K562 (cell line): ENCODE results near the gene CDT1. TPM values are rescaled to one million over a fixed set of nuclear protein-coding genes. Genes with fewer than 3 reads are reported as not detected.

Experiments
- ARID1B ChIP-seq: fragments of 450-650 bp; IDR thresholded peaks from 2 replicates; pipeline ENCODE4 v1.6.1; 2016; ENCODE audit warnings: antibody characterized with exemption, mild to moderate bottlenecking, inconsistent platforms
- BACH1 ChIP-seq: fragments of 200-800 bp; sonication (Bioruptor generic); IDR thresholded peaks from 2 replicates; pipeline ENCODE4 v1.6.1; 2016; ENCODE audit warnings: missing genetic modification characterization, missing compliant biosample characterization
- BCOR ChIP-seq: fragments of 450-650 bp; IDR thresholded peaks from 2 replicates; pipeline ENCODE4 v1.6.1; 2016
- DIDO1 ChIP-seq: fragments of 450-650 bp; IDR thresholded peaks from 2 replicates; pipeline ENCODE4 v1.6.1; 2016; ENCODE audit warnings: low read depth, missing biosample characterization, missing genetic modification characterization
- EWSR1 ChIP-seq: fragments of 450-650 bp; IDR thresholded peaks from 2 replicates; pipeline ENCODE4 v1.6.1; 2018; ENCODE audit warnings: borderline replicate concordance, mild to moderate bottlenecking, low read depth, moderate library complexity; ENCODE audit not compliant: partially characterized antibody
- FOXK1 ChIP-seq: sonication (generic); formaldehyde crosslinking; IDR thresholded peaks from 2 replicates; pipeline ENCODE4 v1.8.0; 2022; ENCODE audit warnings: missing genetic modification reagents, mild to moderate bottlenecking, borderline replicate concordance
- KDM4B ChIP-seq, 2 experiments: fragments of 450-650 bp in 1 of 2; sonication (generic) in 1 of 2; IDR thresholded peaks; 2 replicates each; pipeline ENCODE4 v1.6.1; 2016 to 2017; ENCODE audit warnings: borderline replicate concordance in 2 of 2, antibody characterized with exemption in 1 of 2, low read depth in 1 of 2, mild to moderate bottlenecking in 1 of 2
- KDM5B ChIP-seq: fragments of 200-600 bp; sonication (generic); IDR thresholded peaks from 2 replicates; pipeline ENCODE4 v1.6.1; 2012; ENCODE audit warnings: low read depth, mild to moderate bottlenecking, moderate library complexity, low read length, control low read depth, inconsistent platforms; ENCODE audit not compliant: insufficient replicate concordance
- NFATC3 ChIP-seq: fragments of 450-650 bp; IDR thresholded peaks from 2 replicates; pipeline ENCODE4 v1.6.1; 2017; ENCODE audit warnings: mild to moderate bottlenecking
- PCBP2 ChIP-seq: fragments of 200-400 bp; formaldehyde crosslinking; IDR thresholded peaks from 2 replicates; pipeline ENCODE4 v1.6.1; 2018; ENCODE audit warnings: low read length, low read depth, mild to moderate bottlenecking, moderate library complexity; ENCODE audit not compliant: poor library complexity, severe bottlenecking
- SETDB1 ChIP-seq: IDR thresholded peaks from one replicate; pipeline ENCODE4 v1.6.1; 2012; ENCODE audit warnings: low read length, control low read depth, inconsistent platforms
- ZNF253 ChIP-seq: fragments of 250-450 bp; sonication (Bioruptor Pico); conservative IDR thresholded peaks from 2 replicates; pipeline ENCODE4 v1.6.1; 2021; ENCODE audit warnings: mild to moderate bottlenecking
- ZSCAN29 ChIP-seq: fragments of 450-650 bp; IDR thresholded peaks from 2 replicates; pipeline ENCODE4 v1.6.1; 2017
- polyA plus RNA-seq, 8 experiments: library from polyadenylated mRNA; depleted of rRNA in 4 of 8; stranded (reverse) in 5 of 8; unstranded in 3 of 8; fragments of >200 nt; fragmentation: Nextera tagmentation in 2 of 8; fragmentation: Illumina TruSeq in 1 of 8; extraction: Ambion mirVana in 2 of 8; extraction: Trizol in 1 of 8; gene quantifications; 2 replicates each; pipeline versions ENCODE4 v1.2.1 to v1.2.3, GENCODE V29; 2011 to 2014; ENCODE audit warnings: inconsistent platforms in 1 of 8, missing spikeins in 1 of 8
- total RNA-seq, 7 experiments: library from RNA; depleted of rRNA in 6 of 7; stranded (reverse); fragments of >200 nt in 6 of 7; fragmentation: Illumina TruSeq in 2 of 7; extraction: Trizol in 2 of 7; gene quantifications; 2 replicates each; pipeline versions ENCODE4 v1.2.1 to v1.2.3, GENCODE V29; 2011 to 2021; ENCODE audit warnings: low replicate concordance in 1 of 7
- TF ChIP-seq, protein P1 (sequence below): fragments of 450-650 bp; IDR thresholded peaks from 2 replicates; pipeline ENCODE4 v1.6.1; 2016; ENCODE audit warnings: mild to moderate bottlenecking, moderate library complexity
- TF ChIP-seq, protein P2 (sequence below), 2 experiments: fragments of 450-650 bp in 1 of 2; sonication (generic) in 1 of 2; formaldehyde crosslinking; conservative IDR thresholded peaks; 2 replicates each; pipeline versions ENCODE4 v1.4.0 to v1.8.1; 2020 to 2022; ENCODE audit warnings: mild to moderate bottlenecking in 1 of 2, missing genetic modification reagents in 1 of 2

CDT1 gene
- total and polyA plus RNA-seq, 9 of the 15 experiments (the other 6 are each of a cell fraction or from before 2014, with no cell fraction given), result 0.92 to 178 (median 14.2) TPM

GRCh38 chr16:88810912-88811768, 7.6 kb downstream of the CDT1 start (continued):
- TF ChIP-seq, protein P1, sequence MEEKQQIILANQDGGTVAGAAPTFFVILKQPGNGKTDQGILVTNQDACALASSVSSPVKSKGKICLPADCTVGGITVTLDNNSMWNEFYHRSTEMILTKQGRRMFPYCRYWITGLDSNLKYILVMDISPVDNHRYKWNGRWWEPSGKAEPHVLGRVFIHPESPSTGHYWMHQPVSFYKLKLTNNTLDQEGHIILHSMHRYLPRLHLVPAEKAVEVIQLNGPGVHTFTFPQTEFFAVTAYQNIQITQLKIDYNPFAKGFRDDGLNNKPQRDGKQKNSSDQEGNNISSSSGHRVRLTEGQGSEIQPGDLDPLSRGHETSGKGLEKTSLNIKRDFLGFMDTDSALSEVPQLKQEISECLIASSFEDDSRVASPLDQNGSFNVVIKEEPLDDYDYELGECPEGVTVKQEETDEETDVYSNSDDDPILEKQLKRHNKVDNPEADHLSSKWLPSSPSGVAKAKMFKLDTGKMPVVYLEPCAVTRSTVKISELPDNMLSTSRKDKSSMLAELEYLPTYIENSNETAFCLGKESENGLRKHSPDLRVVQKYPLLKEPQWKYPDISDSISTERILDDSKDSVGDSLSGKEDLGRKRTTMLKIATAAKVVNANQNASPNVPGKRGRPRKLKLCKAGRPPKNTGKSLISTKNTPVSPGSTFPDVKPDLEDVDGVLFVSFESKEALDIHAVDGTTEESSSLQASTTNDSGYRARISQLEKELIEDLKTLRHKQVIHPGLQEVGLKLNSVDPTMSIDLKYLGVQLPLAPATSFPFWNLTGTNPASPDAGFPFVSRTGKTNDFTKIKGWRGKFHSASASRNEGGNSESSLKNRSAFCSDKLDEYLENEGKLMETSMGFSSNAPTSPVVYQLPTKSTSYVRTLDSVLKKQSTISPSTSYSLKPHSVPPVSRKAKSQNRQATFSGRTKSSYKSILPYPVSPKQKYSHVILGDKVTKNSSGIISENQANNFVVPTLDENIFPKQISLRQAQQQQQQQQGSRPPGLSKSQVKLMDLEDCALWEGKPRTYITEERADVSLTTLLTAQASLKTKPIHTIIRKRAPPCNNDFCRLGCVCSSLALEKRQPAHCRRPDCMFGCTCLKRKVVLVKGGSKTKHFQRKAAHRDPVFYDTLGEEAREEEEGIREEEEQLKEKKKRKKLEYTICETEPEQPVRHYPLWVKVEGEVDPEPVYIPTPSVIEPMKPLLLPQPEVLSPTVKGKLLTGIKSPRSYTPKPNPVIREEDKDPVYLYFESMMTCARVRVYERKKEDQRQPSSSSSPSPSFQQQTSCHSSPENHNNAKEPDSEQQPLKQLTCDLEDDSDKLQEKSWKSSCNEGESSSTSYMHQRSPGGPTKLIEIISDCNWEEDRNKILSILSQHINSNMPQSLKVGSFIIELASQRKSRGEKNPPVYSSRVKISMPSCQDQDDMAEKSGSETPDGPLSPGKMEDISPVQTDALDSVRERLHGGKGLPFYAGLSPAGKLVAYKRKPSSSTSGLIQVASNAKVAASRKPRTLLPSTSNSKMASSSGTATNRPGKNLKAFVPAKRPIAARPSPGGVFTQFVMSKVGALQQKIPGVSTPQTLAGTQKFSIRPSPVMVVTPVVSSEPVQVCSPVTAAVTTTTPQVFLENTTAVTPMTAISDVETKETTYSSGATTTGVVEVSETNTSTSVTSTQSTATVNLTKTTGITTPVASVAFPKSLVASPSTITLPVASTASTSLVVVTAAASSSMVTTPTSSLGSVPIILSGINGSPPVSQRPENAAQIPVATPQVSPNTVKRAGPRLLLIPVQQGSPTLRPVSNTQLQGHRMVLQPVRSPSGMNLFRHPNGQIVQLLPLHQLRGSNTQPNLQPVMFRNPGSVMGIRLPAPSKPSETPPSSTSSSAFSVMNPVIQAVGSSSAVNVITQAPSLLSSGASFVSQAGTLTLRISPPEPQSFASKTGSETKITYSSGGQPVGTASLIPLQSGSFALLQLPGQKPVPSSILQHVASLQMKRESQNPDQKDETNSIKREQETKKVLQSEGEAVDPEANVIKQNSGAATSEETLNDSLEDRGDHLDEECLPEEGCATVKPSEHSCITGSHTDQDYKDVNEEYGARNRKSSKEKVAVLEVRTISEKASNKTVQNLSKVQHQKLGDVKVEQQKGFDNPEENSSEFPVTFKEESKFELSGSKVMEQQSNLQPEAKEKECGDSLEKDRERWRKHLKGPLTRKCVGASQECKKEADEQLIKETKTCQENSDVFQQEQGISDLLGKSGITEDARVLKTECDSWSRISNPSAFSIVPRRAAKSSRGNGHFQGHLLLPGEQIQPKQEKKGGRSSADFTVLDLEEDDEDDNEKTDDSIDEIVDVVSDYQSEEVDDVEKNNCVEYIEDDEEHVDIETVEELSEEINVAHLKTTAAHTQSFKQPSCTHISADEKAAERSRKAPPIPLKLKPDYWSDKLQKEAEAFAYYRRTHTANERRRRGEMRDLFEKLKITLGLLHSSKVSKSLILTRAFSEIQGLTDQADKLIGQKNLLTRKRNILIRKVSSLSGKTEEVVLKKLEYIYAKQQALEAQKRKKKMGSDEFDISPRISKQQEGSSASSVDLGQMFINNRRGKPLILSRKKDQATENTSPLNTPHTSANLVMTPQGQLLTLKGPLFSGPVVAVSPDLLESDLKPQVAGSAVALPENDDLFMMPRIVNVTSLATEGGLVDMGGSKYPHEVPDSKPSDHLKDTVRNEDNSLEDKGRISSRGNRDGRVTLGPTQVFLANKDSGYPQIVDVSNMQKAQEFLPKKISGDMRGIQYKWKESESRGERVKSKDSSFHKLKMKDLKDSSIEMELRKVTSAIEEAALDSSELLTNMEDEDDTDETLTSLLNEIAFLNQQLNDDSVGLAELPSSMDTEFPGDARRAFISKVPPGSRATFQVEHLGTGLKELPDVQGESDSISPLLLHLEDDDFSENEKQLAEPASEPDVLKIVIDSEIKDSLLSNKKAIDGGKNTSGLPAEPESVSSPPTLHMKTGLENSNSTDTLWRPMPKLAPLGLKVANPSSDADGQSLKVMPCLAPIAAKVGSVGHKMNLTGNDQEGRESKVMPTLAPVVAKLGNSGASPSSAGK, result peak; percentile 83
- TF ChIP-seq BCOR (peak; percentile 47; the same call in 1 of the 2 replicates), BACH1 (tag) (no peak), FOXK1 (no peak; the same call in 1 of the 2 replicates), SETDB1 (no peak), ZNF253 (CRISPR knock-in tag) (no peak), PCBP2 (peak; percentile 18), ARID1B (no peak), ZSCAN29 (no peak), DIDO1 (tag) (no peak), EWSR1 (no peak), NFATC3 (no peak), KDM4B (IDR thresholded peaks at IDR 0.05; ENCODE audit: borderline replicate concordance in 2 of 2, low read depth in 1 of 2) (no peak), KDM5B (peak; percentile 17)
- TF ChIP-seq, protein P2, sequence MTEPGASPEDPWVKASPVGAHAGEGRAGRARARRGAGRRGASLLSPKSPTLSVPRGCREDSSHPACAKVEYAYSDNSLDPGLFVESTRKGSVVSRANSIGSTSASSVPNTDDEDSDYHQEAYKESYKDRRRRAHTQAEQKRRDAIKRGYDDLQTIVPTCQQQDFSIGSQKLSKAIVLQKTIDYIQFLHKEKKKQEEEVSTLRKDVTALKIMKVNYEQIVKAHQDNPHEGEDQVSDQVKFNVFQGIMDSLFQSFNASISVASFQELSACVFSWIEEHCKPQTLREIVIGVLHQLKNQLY (CRISPR knock-in tag; conservative IDR thresholded peaks at IDR 0.05), result no peak
